Smooth muscle cell (in vitro differentiated cells): ENCODE measurements around the gene SPAG16. TPM values are rescaled to one million over a fixed set of nuclear protein-coding genes. Genes with fewer than 3 reads are reported as not detected.
A peak's percentile ranks its signal among the peaks of the same experiment; 100 is the strongest.

Experiments
- DNase-seq: peaks from one replicate; lab custom pipeline; 2025; ENCODE audit not compliant: unreplicated experiment; lab: John Stamatoyannopoulos, UW
- H2AFZ ChIP-seq: fragments of 200-600 bp; sonication (generic); 2 replicates; pipeline ENCODE4 v1.6.0; 2016; ENCODE audit warnings: antibody characterized with exemption, low read depth, mild to moderate bottlenecking
- H3F3A ChIP-seq: fragments of 200-600 bp; sonication (generic); 2 replicates; pipeline ENCODE4 v1.6.0; 2017; ENCODE audit warnings: antibody characterized with exemption, low read depth
- H3K27ac ChIP-seq: fragments of 200-600 bp; sonication (generic); 2 replicates; pipeline ENCODE4 v1.5.1; 2016; ENCODE audit warnings: low read depth, mild to moderate bottlenecking
- H3K27me3 ChIP-seq: fragments of 200-600 bp; sonication (generic); 2 replicates; pipeline ENCODE4 v1.6.1; 2016; ENCODE audit warnings: low read depth, mild to moderate bottlenecking
- H3K36me3 ChIP-seq: fragments of 200-600 bp; sonication (generic); 2 replicates; pipeline ENCODE4 v1.5.1; 2016; ENCODE audit warnings: low read depth
- H3K4me1 ChIP-seq: fragments of 200-600 bp; sonication (generic); 2 replicates; pipeline ENCODE4 v1.5.1; 2016; ENCODE audit warnings: low read depth
- H3K4me2 ChIP-seq: fragments of 200-600 bp; sonication (generic); 2 replicates; pipeline ENCODE4 v1.6.0; 2016; ENCODE audit warnings: mild to moderate bottlenecking
- H3K4me3 ChIP-seq: fragments of 200-600 bp; sonication (generic); 2 replicates; pipeline ENCODE4 v1.5.1; 2016; ENCODE audit warnings: mild to moderate bottlenecking
- H3K79me2 ChIP-seq: fragments of 200-600 bp; sonication (generic); 2 replicates; pipeline ENCODE4 v1.6.0; 2016; ENCODE audit warnings: low read depth, mild to moderate bottlenecking
- H3K9ac ChIP-seq: fragments of 200-600 bp; sonication (generic); 2 replicates; pipeline ENCODE4 v1.6.0; 2016; ENCODE audit warnings: low read depth
- H3K9me3 ChIP-seq: fragments of 200-600 bp; sonication (generic); replicated peaks from 2 replicates; pipeline ENCODE4 v1.5.1; 2016; ENCODE audit warnings: low read depth
- H4K20me1 ChIP-seq: fragments of 200-600 bp; sonication (generic); 2 replicates; pipeline ENCODE4 v1.6.0; 2016; ENCODE audit warnings: low read depth
- WGBS: methylation state at CpG from one replicate; pipeline ENCODE4 v1.1.7; 2016; ENCODE audit warnings: low lambda C conversion rate; 5-methylcytosine and 5-hydroxymethylcytosine counted together
- polyA plus RNA-seq: library from polyadenylated mRNA; unstranded; fragments of >200 nt; fragmentation: Nextera tagmentation; extraction: Ambion mirVana; gene quantifications from 2 replicates; pipeline ENCODE4 v1.2.1, GENCODE V29; 2016
- total RNA-seq: library from RNA; depleted of rRNA; stranded (reverse); fragments of >200 nt; gene quantifications from 2 replicates; pipeline ENCODE4 v1.2.3, GENCODE V29; 2014
- TF ChIP-seq, protein P1 (sequence below): fragments of 200-600 bp; sonication (generic); IDR thresholded peaks from 2 replicates; pipeline ENCODE4 v1.5.1; 2017; ENCODE audit warnings: borderline replicate concordance, mild to moderate bottlenecking, antibody characterized with exemption; ENCODE audit not compliant: insufficient read depth, poor library complexity, severe bottlenecking

Gene SPAG16
- total and polyA plus RNA-seq, 2 experiments from 2014 or later, result 32.1 to 40.6 TPM

GRCh38 chr2:213834331-213834730 lies 550.1 kb downstream of the SPAG16 start:
- TF ChIP-seq, protein P1, sequence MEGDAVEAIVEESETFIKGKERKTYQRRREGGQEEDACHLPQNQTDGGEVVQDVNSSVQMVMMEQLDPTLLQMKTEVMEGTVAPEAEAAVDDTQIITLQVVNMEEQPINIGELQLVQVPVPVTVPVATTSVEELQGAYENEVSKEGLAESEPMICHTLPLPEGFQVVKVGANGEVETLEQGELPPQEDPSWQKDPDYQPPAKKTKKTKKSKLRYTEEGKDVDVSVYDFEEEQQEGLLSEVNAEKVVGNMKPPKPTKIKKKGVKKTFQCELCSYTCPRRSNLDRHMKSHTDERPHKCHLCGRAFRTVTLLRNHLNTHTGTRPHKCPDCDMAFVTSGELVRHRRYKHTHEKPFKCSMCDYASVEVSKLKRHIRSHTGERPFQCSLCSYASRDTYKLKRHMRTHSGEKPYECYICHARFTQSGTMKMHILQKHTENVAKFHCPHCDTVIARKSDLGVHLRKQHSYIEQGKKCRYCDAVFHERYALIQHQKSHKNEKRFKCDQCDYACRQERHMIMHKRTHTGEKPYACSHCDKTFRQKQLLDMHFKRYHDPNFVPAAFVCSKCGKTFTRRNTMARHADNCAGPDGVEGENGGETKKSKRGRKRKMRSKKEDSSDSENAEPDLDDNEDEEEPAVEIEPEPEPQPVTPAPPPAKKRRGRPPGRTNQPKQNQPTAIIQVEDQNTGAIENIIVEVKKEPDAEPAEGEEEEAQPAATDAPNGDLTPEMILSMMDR, result no peak
- Histone ChIP-seq H3K27ac (peak overlapping the region; percentile 28), H3K4me2 (peak overlapping the region; percentile 4), H2AFZ (no peak overlapping the region), H3K27me3 (no peaks in the 10 kb centered on the region), H3K9me3 (no peaks in the 10 kb centered on the region), H3K4me1 (no peaks in the 10 kb centered on the region), H3K79me2 (no peaks in the 10 kb centered on the region), H3K9ac (no peak overlapping the region), H3K36me3 (no peaks in the 10 kb centered on the region), H3F3A (no peaks in the 10 kb centered on the region), H4K20me1 (no peaks in the 10 kb centered on the region), H3K4me3 (no peak overlapping the region)
- no peak for DNase-seq

- no peaks in the 10 kb centered on the region for H3K4me1 ChIP-seq
- no peaks in the 10 kb centered on the region for H3K9me3 ChIP-seq
- H3K4me2 ChIP-seq, result peak overlapping the region; percentile 4
- no peaks in the 10 kb centered on the region for H3K36me3 ChIP-seq
- H3K27ac ChIP-seq, result peak overlapping the region; percentile 28
- H4K20me1 ChIP-seq, result no peaks in the 10 kb centered on the region
- no peaks in the 10 kb centered on the region for H3K27me3 ChIP-seq
- 83% methylated on average over 1 of the region's 1 CpG for WGBS
- no peaks in the 10 kb centered on the region for H3K79me2 ChIP-seq
- no peak overlapping the region for H2AFZ ChIP-seq
- no peak overlapping the region for H3K9ac ChIP-seq
- TF ChIP-seq, protein P1, result no peak
- H3K4me3 ChIP-seq, result no peak overlapping the region
- no peak for DNase-seq
- H3F3A ChIP-seq, result no peaks in the 10 kb centered on the region
Observed at GRCh38 chr2:213834746-213835145, 550.5 kb downstream of the SPAG16 start.

GRCh38 chr2:213846856-213847255 lies 562.6 kb downstream of the SPAG16 start:
- DNase-seq, result no peak
- H4K20me1 ChIP-seq, result no peaks in the 10 kb centered on the region
- no peaks in the 10 kb centered on the region for H3F3A ChIP-seq
- no peak overlapping the region for H3K4me3 ChIP-seq
- TF ChIP-seq, protein P1, result no peak
- H2AFZ ChIP-seq, result no peak overlapping the region
- H3K9me3 ChIP-seq, result no peaks in the 10 kb centered on the region
- 52% methylated on average over 1 of the region's 1 CpG for WGBS
- no peaks in the 10 kb centered on the region for H3K36me3 ChIP-seq
- no peaks in the 10 kb centered on the region for H3K79me2 ChIP-seq
- H3K27ac ChIP-seq, result no peak overlapping the region
- H3K9ac ChIP-seq, result no peak overlapping the region
- H3K4me2 ChIP-seq, result no peak overlapping the region
- H3K27me3 ChIP-seq, result no peaks in the 10 kb centered on the region
- H3K4me1 ChIP-seq, result no peaks in the 10 kb centered on the region

DNA sequence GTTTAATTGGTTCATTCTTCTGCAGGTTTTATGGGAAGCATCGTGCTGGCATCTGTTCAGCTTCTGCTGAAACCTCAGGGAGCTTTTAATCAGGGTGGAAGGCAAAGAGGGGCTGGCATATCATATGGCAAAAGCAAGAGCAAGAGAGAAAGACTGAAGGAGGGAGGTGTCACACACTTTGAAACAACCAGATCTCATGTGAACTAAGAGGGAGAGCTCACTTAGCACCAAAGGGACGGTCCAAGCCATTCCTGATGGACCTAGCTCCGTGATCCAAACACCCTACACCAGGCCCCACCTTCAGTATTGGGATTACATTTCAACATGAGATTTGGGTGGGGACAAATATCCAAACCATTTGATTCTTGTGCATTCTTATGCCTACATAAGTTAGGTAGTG lies 563.1 kb downstream of the SPAG16 start:
- Histone ChIP-seq H3K9me3 (no peaks in the 10 kb centered on the region), H3K27me3 (no peaks in the 10 kb centered on the region), H3K4me1 (no peaks in the 10 kb centered on the region), H4K20me1 (no peaks in the 10 kb centered on the region), H3K9ac (no peak overlapping the region), H3K4me2 (no peak overlapping the region), H3K36me3 (no peaks in the 10 kb centered on the region), H2AFZ (no peak overlapping the region), H3F3A (no peaks in the 10 kb centered on the region), H3K79me2 (no peaks in the 10 kb centered on the region), H3K27ac (no peak overlapping the region), H3K4me3 (no peak overlapping the region)
- WGBS, result 95% methylated on average over 3 of the region's 3 CpGs
- no peak for DNase-seq
- TF ChIP-seq, protein P1, result no peak
